ENCODE measurements around the gene CDHR1. TPM values are rescaled to one million over a fixed set of nuclear protein-coding genes. Genes with fewer than 3 reads are reported as not detected.

Gene CDHR1
- total and polyA plus RNA-seq, 3 donors from 2014 or later = 0.19 to 0.67 (median 0.39) TPM

- Histone ChIP-seq H3K36me3 (ENCODE audit: low read depth, missing control alignments) (no peaks in the 10 kb centered on the region), H3K9me3 (no peaks in the 10 kb centered on the region), H3K4me3 (no peak overlapping the region), H3K27ac (no peak overlapping the region), H3K27me3 (no peaks in the 10 kb centered on the region), H3K4me1 (no peaks in the 10 kb centered on the region)
- intact Hi-C loops (cut with DNase I; ENCODE audit: low total_unique reads) = no loop called here
- WGBS, 2 donors = 50 to 56% methylated on average over 6 of the region's 6 CpGs
- TF ChIP-seq POLR2A (IDR thresholded peaks at IDR 0.05) (no peak), CTCF (IDR thresholded peaks at IDR 0.05) (no peak)
- no peak for DNase-seq
Measured at GRCh38 chr10:84224411-84225028, 30.2 kb downstream of the CDHR1 start.

GRCh38 chr10:84225427-84226173 lies 31.3 kb downstream of the CDHR1 start, which contains the start of gene LRIT2:
TSS of gene LRIT2 (minus strand) at chr10:84225544. CDS start at chr10:84225520, 24 bp downstream.
- Histone ChIP-seq H3K27ac (no peak within 1 kb of the TSS), H3K36me3 (ENCODE audit: low read depth, missing control alignments) (no peaks in the 10 kb centered on the region), H3K4me3 (no peak within 1 kb of the TSS), H3K4me1 (no peaks in the 10 kb centered on the region), H3K27me3 (no peaks in the 10 kb centered on the region), H3K9me3 (no peaks in the 10 kb centered on the region)
- WGBS, 2 donors = 66 to 74% methylated on average over 6 of the region's 6 CpGs
- DNase-seq = no peak
- no peak for TF ChIP-seq POLR2A (IDR thresholded peaks at IDR 0.05)
- intact Hi-C loops (cut with DNase I; ENCODE audit: low total_unique reads) = no loop called here

GRCh38 chr10:84226616-84227015 lies 32.3 kb downstream of the CDHR1 start:
- TF ChIP-seq CTCF (IDR thresholded peaks at IDR 0.05) (no peak), POLR2A (IDR thresholded peaks at IDR 0.05) (no peak)
- Histone ChIP-seq H3K9me3 (no peaks in the 10 kb centered on the region), H3K36me3 (ENCODE audit: low read depth, missing control alignments) (no peaks in the 10 kb centered on the region), H3K27me3 (no peaks in the 10 kb centered on the region), H3K27ac (no peak overlapping the region), H3K4me1 (no peaks in the 10 kb centered on the region), H3K4me3 (no peak overlapping the region)
- intact Hi-C loops (cut with DNase I; ENCODE audit: low total_unique reads) = no loop called here
- WGBS, 2 donors = 71 to 88% methylated on average over 3 of the region's 3 CpGs
- no peak for DNase-seq

- H3K4me3 ChIP-seq = no peak overlapping the region
- H3K27me3 ChIP-seq = no peaks in the 10 kb centered on the region
- no peaks in the 10 kb centered on the region for H3K36me3 ChIP-seq (ENCODE audit: low read depth, missing control alignments)
- no peaks in the 10 kb centered on the region for H3K4me1 ChIP-seq
- 77 to 83% methylated on average over 4 of the region's 4 CpGs for WGBS, 2 donors
- TF ChIP-seq POLR2A (IDR thresholded peaks at IDR 0.05) (no peak), CTCF (IDR thresholded peaks at IDR 0.05) (no peak)
- no peak for DNase-seq
- intact Hi-C loops (cut with DNase I; ENCODE audit: low total_unique reads) = no loop called here
- H3K27ac ChIP-seq = no peak overlapping the region
- H3K9me3 ChIP-seq = no peaks in the 10 kb centered on the region
Measured at GRCh38 chr10:84227810-84228209, 33.5 kb downstream of the CDHR1 start.

GRCh38 chr10:84230359-84230758 lies 36.0 kb downstream of the CDHR1 start:
- Histone ChIP-seq H3K4me1 (no peaks in the 10 kb centered on the region), H3K27me3 (no peaks in the 10 kb centered on the region), H3K4me3 (no peak overlapping the region), H3K36me3 (ENCODE audit: low read depth, missing control alignments) (no peaks in the 10 kb centered on the region), H3K27ac (no peak overlapping the region), H3K9me3 (no peaks in the 10 kb centered on the region)
- TF ChIP-seq POLR2A (IDR thresholded peaks at IDR 0.05) (no peak), CTCF (IDR thresholded peaks at IDR 0.05) (no peak)
- 75 to 90% methylated on average over 1 of the region's 1 CpG for WGBS, 2 donors
- intact Hi-C loops (cut with DNase I; ENCODE audit: low total_unique reads) = loop anchor here (5.0 kb wide), 1 partner anchor 37 kb away; no protein-coding TSS in a partner anchor
- no peak for DNase-seq
